Measurements from ENCODE around the gene LRRC53. TPM values are rescaled to one million over a fixed set of nuclear protein-coding genes. Genes with fewer than 3 reads are reported as not detected.

The LRRC53 gene
- total and polyA plus RNA-seq, 2 of the 8 experiments (the other 6 are each of a cell fraction or from before 2014, with no cell fraction given), result not detected

DNA sequence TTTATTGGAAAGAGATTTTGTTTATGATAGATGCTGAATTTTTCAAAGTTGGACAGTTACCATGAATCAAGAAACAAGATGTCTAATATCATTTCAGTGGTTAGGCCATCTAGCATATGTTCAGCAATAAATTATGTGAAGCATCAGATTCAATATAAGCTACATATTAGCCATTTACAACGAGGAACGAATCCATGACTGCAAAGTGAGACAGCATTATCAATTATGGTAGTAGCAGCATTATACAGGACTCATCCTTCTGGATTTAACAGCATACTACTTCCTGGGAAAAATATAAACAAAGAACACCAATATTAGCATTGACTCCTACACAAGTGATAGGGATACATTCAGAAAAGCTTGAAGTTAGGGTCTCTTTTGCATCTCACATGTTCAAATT is 59.1 kb downstream of the LRRC53 start:
- no peak overlapping the region for H2BK20ac ChIP-seq (ENCODE audit: low read length)
- no peak overlapping the region for H3K18ac ChIP-seq (ENCODE audit: extremely low read depth, low read length)
- no peak for DNase-seq (ENCODE audit: low read depth in 1 of 2, low spot score in 2 of 2)
- H3K27me3 ChIP-seq (replicated peaks in 1 of 4; ENCODE audit: control insufficient read depth in 3 of 4, extremely low read depth in 1 of 4, insufficient read depth in 3 of 4, low read length in 3 of 4), result no peaks in the 10 kb centered on the region
- H2BK12ac ChIP-seq (ENCODE audit: low read depth, low read length), result no peak overlapping the region
- H4K20me1 ChIP-seq (replicated peaks in 1 of 2; ENCODE audit: control insufficient read depth in 1 of 2, insufficient read depth in 2 of 2, low read length in 2 of 2), result no peaks in the 10 kb centered on the region
- H3K79me1 ChIP-seq (ENCODE audit: low read depth, low read length), result no peaks in the 10 kb centered on the region
- H3K9ac ChIP-seq (replicated peaks in 1 of 4; ENCODE audit: extremely low read depth in 1 of 4, low read depth in 3 of 4, low read length in 3 of 4), result no peak overlapping the region
- ChIA-PET POLR2A (ENCODE audit: partially characterized antibody) (no interaction called here), CTCF (ENCODE audit: partially characterized antibody) (no interaction called here)
- no peak overlapping the region for H3K4me3 ChIP-seq (ENCODE audit: extremely low read depth in 1 of 4, insufficient read depth in 2 of 4, low read depth in 3 of 4, low read length in 4 of 4)
- no peak overlapping the region for H3K27ac ChIP-seq (ENCODE audit: low read depth, low read length)
- no peak overlapping the region for H2BK5ac ChIP-seq (ENCODE audit: low read depth, low read length)
- no peak overlapping the region for H3K4ac ChIP-seq (replicated peaks; ENCODE audit: insufficient read length, low read depth, low read length)
- H3K9me3 ChIP-seq (ENCODE audit: insufficient read depth in 2 of 2, low read depth in 1 of 2, low read length in 1 of 2), result 0 out of 4 replicates have a peak, but pooled peaks cover 0 to 4% of the 10 kb centered on the region in 2 experiments
- TF ChIP-seq, protein P1, sequence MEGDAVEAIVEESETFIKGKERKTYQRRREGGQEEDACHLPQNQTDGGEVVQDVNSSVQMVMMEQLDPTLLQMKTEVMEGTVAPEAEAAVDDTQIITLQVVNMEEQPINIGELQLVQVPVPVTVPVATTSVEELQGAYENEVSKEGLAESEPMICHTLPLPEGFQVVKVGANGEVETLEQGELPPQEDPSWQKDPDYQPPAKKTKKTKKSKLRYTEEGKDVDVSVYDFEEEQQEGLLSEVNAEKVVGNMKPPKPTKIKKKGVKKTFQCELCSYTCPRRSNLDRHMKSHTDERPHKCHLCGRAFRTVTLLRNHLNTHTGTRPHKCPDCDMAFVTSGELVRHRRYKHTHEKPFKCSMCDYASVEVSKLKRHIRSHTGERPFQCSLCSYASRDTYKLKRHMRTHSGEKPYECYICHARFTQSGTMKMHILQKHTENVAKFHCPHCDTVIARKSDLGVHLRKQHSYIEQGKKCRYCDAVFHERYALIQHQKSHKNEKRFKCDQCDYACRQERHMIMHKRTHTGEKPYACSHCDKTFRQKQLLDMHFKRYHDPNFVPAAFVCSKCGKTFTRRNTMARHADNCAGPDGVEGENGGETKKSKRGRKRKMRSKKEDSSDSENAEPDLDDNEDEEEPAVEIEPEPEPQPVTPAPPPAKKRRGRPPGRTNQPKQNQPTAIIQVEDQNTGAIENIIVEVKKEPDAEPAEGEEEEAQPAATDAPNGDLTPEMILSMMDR (IDR thresholded peaks at IDR 0.05; ENCODE audit: control extremely low read depth in 1 of 3, insufficient read depth in 1 of 3, low read depth in 1 of 3, low read length in 3 of 3), result no peak
- TF ChIP-seq JUN (IDR thresholded peaks at IDR 0.05; ENCODE audit: low read depth, low read length) (no peak), CEBPB (IDR thresholded peaks at IDR 0.05; ENCODE audit: low read depth, low read length) (no peak), EZH2 (IDR thresholded peaks at IDR 0.05; ENCODE audit: low read depth, low read length, severe bottlenecking) (no peak), RXRA (IDR thresholded peaks at IDR 0.05; ENCODE audit: insufficient read depth, low read depth, low read length) (no peak), POU5F1 (IDR thresholded peaks at IDR 0.05; ENCODE audit: low read depth, low read length) (no peak), MAFK (IDR thresholded peaks at IDR 0.05; ENCODE audit: low read depth, low read length) (no peak), RNF2 (IDR thresholded peaks at IDR 0.05; ENCODE audit: borderline replicate concordance, low read depth, low read length, missing control alignments, poor library complexity, severe bottlenecking) (no peak), NRF1 (IDR thresholded peaks at IDR 0.05; ENCODE audit: low read depth, low read length) (no peak), SUZ12 (IDR thresholded peaks at IDR 0.05; ENCODE audit: low read length) (no peak), POLR2AphosphoS5 (IDR thresholded peaks at IDR 0.05; ENCODE audit: low read depth, low read length) (no peak)
- H3K23ac ChIP-seq (ENCODE audit: insufficient read length), result no peak overlapping the region
- H3K23me2 ChIP-seq (ENCODE audit: low read depth, low read length), result no peaks in the 10 kb centered on the region
- no peak overlapping the region for H2BK15ac ChIP-seq (ENCODE audit: low read length)
- H2AFZ ChIP-seq (ENCODE audit: low read length), result no peak overlapping the region
- WGBS, 2 experiments (ENCODE audit: extremely low coverage in 1 of 2, insufficient coverage in 1 of 2, insufficient read length in 1 of 2, insufficient replicate concordance in 2 of 2, low coverage in 1 of 2, low lambda C conversion rate in 2 of 2, missing lambda C conversion rate in 1 of 2), result 96% methylated on average over 2 of the region's 2 CpGs; no CpG with 5 or more reads in 1 of the 2 experiments
- H3K4me1 ChIP-seq (replicated peaks in 1 of 4; ENCODE audit: control insufficient read depth in 3 of 4, insufficient read depth in 4 of 4, low read length in 3 of 4), result no peaks in the 10 kb centered on the region
- no peak overlapping the region for H4K8ac ChIP-seq (ENCODE audit: extremely low read depth, insufficient read depth, low read length)
- H4K5ac ChIP-seq (ENCODE audit: insufficient read length, low read depth, low read length), result no peak overlapping the region
- no peak for FAIRE-seq
- H3K36me3 ChIP-seq (ENCODE audit: control insufficient read depth in 2 of 4, insufficient read depth in 4 of 4, low read length in 3 of 4), result no peaks in the 10 kb centered on the region
- no peak overlapping the region for H2BK120ac ChIP-seq (replicated peaks; ENCODE audit: low read depth, low read length)
- H3K4me2 ChIP-seq (ENCODE audit: insufficient read depth in 1 of 2, low read depth in 2 of 2, low read length in 2 of 2), result no peak overlapping the region
- no peak overlapping the region for H2AK5ac ChIP-seq (ENCODE audit: low read depth, low read length)
- H3K14ac ChIP-seq (ENCODE audit: insufficient read length), result no peak overlapping the region
- no peak overlapping the region for H4K91ac ChIP-seq (replicated peaks; ENCODE audit: insufficient read length, low read length)
- H3K56ac ChIP-seq (replicated peaks; ENCODE audit: insufficient read length, low read depth, low read length), result no peak overlapping the region
- no peaks in the 10 kb centered on the region for H3K79me2 ChIP-seq (ENCODE audit: control insufficient read depth in 1 of 2, insufficient read depth in 2 of 2, low read length in 2 of 2)

All from H1 (cell line).